Measurements from ENCODE around the gene SREBF2. TPM values are rescaled to one million over a fixed set of nuclear protein-coding genes. Genes with fewer than 3 reads are reported as not detected.

The SREBF2 gene
- total RNA-seq, 1 donor from 2014 or later: 119 TPM

GRCh38 chr22:41911001-41911611 lies 78.2 kb downstream of the SREBF2 start:
- Mint-ChIP-seq H3K27ac (no peak overlapping the region), H3K4me3 (peak overlapping the region; percentile 54), H3K9me3 (no peaks in the 10 kb centered on the region), H3K4me1 (ENCODE audit: unreplicated experiment) (no peaks in the 10 kb centered on the region), H3K27me3 (peaks cover 44% of the 10 kb centered on the region), H3K36me3 (no peaks in the 10 kb centered on the region)
- no peak for DNase-seq (ENCODE audit: extremely low spot score, unreplicated experiment)
- no peak for TF ChIP-seq CTCF (conservative IDR thresholded peaks at IDR 0.05)

- peaks cover 58% of the 10 kb centered on the region for H3K27me3 Mint-ChIP-seq
- H3K36me3 Mint-ChIP-seq: no peaks in the 10 kb centered on the region
- H3K27ac Mint-ChIP-seq: no peak overlapping the region
- no peaks in the 10 kb centered on the region for H3K9me3 Mint-ChIP-seq
- no peak for TF ChIP-seq CTCF (conservative IDR thresholded peaks at IDR 0.05)
- DNase-seq (ENCODE audit: extremely low spot score, unreplicated experiment): no peak
- no peaks in the 10 kb centered on the region for H3K4me1 Mint-ChIP-seq (ENCODE audit: unreplicated experiment)
- peak overlapping the region; percentile 41 for H3K4me3 Mint-ChIP-seq
Measured at GRCh38 chr22:41912338-41913039, 79.6 kb downstream of the SREBF2 start.

DNA sequence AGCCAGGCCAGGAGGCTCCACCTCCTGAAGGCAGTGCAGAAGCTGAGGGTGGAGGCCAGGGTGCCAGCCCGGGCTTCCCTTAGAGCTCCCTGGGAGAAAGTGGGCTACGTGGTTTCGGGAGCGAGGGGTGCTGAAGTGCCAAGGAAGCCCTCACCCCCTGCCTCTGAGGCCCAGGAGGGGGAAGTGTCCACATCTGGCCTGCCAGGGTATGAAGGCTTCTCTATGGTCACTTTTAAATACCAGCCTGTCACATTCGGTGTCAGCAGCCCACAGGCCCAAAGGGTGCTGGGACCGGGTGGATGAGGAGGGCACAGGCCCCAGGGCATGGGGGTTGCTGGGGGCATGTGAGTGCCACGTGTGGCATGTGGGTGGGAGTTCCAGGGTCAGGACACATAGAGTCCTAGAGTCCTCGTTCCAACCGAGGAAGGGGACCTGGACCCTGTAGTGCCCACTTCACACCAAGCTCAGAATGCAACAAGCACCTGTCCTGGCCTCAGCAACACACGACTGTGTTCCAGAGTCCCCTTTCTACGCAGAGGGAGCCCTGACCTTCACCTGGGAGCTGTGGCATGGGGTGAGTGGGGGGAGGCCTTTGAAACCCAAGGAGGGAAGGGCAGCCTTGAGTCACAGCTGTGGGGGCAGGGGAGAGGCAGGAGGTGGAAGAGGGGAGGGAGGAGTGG lies 80.3 kb downstream of the SREBF2 start:
- no peak for DNase-seq (ENCODE audit: extremely low spot score, unreplicated experiment)
- Mint-ChIP-seq H3K4me3 (peak overlapping the region; percentile 69), H3K36me3 (no peaks in the 10 kb centered on the region), H3K4me1 (ENCODE audit: unreplicated experiment) (peaks cover 2% of the 10 kb centered on the region), H3K27me3 (peaks cover 63% of the 10 kb centered on the region), H3K9me3 (no peaks in the 10 kb centered on the region), H3K27ac (no peak overlapping the region)
- TF ChIP-seq CTCF (conservative IDR thresholded peaks at IDR 0.05): no peak

- H3K27ac Mint-ChIP-seq: no peak overlapping the region
- TF ChIP-seq CTCF (conservative IDR thresholded peaks at IDR 0.05): no peak
- H3K4me3 Mint-ChIP-seq: no peak overlapping the region
- no peak for DNase-seq (ENCODE audit: extremely low spot score, unreplicated experiment)
- H3K36me3 Mint-ChIP-seq: no peaks in the 10 kb centered on the region
- peaks cover 4% of the 10 kb centered on the region for H3K4me1 Mint-ChIP-seq (ENCODE audit: unreplicated experiment)
- H3K27me3 Mint-ChIP-seq: peaks cover 66% of the 10 kb centered on the region
- H3K9me3 Mint-ChIP-seq: no peaks in the 10 kb centered on the region
Measured at GRCh38 chr22:41913842-41914534, 81.1 kb downstream of the SREBF2 start.

GRCh38 chr22:41914611-41915034 lies 81.7 kb downstream of the SREBF2 start:
- Mint-ChIP-seq H3K4me3 (no peak overlapping the region), H3K36me3 (no peaks in the 10 kb centered on the region), H3K9me3 (no peaks in the 10 kb centered on the region), H3K27ac (no peak overlapping the region), H3K4me1 (ENCODE audit: unreplicated experiment) (peaks cover 4% of the 10 kb centered on the region), H3K27me3 (peaks cover 64% of the 10 kb centered on the region)
- TF ChIP-seq CTCF (conservative IDR thresholded peaks at IDR 0.05): no peak
- no peak for DNase-seq (ENCODE audit: extremely low spot score, unreplicated experiment)

Measured in type B pancreatic cell (in vitro differentiated cells).